Skin epidermis (tissue), 12 donors: ENCODE measurements around the gene ITGA11.
A peak's percentile ranks its signal among the peaks of the same experiment; 100 is the strongest.

ENCODE experiments used
- H3K27ac ChIP-seq, 21 experiments: fragments of 200-600 bp; sonication (generic) in 11 of 21; one replicate each; pipeline ENCODE4 v1.5.0; 2020; ENCODE audit warnings: mild to moderate bottlenecking in 3 of 21, inconsistent platforms in 2 of 21, moderate library complexity in 2 of 21
- H3K4me3 ChIP-seq, 7 experiments: fragments of 200-600 bp; sonication (generic) in 2 of 7; one replicate each; pipeline ENCODE4 v1.5.0; 2020; ENCODE audit warnings: inconsistent platforms in 2 of 7, mild to moderate bottlenecking in 2 of 7, moderate library complexity in 1 of 7

The ITGA11 gene

DNA sequence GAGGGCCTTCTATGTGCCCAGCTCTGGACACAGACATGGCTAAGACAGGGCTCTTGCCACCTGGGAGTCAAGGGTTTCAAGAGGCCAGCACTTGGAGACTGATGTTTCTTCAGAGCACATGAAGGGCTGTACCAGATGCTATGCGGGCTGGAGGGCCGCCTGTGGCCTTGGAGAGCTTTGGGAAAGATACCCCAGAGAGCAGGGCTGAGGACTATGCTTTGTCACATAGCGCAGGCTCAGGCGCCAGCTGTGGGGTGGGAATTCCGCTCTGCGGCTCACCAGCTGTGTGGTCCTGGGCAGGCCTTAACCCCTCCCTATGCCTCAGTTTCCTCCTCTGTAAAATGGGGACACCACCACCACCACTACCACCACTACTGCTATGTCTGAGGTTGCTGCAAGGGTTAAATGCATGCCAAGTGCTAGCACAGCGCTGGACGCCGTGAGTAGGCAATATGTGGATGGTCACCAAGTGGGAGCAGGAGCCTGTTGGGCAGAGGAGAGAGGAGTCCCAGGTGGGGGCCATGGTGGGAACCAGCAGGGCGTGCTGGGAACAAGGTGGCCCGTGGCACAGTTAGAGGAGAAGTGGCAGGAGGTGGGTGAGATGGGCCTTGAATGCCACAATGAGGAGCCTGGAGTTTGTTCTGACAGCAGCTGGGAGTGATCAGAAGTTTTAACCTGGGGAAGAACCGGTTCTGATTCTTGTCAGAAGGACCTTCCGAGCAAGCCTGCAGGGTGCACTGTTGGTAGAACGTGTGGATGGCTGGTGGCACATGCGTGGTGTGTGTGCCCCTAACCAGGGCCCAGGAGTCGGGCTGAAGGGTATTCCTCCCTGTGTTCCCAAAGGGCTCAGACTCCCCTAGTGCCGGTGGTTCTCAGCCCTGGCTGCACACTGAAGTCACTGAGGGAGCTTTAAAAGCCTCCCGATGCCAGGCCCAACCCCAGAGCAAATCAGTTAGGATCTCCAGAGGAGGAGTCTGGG is 112.7 kb downstream of the ITGA11 start:
- no peak overlapping the region for H3K4me3 ChIP-seq
- no peak overlapping the region for H3K27ac ChIP-seq

DNA sequence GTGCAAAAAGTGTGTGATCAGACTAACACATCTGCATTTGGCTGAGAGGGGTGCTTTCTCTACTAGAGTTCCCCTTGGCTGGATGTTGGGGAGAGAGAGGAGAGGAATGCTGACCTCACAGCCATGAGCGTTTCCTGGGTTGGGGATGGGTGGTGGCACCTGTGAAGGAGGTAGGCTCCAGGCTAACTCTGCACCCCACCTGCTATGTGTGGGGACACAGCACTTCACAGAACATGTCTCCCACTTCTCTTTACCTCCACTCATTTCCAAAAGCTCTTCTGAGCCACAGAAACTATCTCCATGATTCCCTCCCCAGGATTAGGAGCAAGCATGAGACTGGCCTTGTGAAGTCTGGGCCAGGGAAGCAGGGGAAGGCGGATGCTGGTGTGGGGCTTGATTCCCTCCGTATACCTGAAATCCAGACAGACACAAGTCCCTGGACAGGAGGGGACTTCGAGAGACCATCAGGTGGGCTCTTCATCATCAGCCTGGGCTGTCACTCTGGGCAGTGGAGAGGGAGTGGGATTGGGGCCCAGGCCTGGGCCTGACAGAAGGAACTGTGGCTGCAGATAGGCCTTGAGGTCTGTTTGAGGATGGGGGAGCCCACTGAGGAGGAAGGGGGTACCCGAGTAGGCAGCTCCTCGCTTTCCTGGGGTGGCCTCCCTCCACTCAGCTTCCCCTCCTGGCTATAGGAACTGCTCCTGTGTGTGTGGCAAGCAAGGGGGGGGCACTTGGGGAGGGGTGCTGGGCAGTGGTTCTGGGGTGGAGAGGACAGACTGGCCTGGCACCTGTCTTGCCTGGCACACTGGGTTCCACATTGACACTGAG is 113.7 kb downstream of the ITGA11 start:
- H3K27ac ChIP-seq = no peak overlapping the region
- H3K4me3 ChIP-seq = no peak overlapping the region

DNA sequence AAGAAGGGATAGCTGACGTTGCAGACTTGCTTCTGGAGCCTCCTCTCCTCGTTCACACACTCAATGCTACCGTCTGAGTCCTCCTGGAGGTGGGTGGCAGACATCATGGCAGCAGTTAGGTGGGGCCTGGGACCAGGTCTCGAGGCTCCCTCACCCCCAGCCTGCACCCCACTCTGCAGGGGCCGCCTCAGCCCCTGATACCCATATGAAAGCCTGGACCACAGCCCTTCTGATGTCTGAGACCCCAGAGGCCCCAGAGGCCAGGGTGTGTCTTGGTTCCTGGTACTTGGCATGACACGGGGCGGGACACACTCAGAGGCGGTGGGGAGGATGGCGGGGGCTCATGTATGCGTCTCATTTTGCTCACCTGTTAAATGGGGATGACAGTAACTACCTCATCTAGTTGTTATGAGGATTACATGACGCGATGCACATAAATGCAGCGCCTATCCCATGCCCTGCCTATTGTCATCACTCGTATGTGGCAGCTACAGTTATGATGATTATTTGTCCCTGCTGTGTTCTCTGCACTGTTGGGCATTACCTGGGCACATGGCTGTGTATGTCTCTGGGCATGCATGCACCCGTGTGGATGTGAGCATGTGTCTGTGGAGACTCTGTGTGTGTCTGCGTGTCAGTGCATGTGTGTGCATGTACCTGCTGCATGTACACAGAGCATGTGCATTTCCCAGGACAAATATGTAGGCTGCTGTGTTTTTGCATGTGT is 114.5 kb downstream of the ITGA11 start:
- Histone ChIP-seq H3K4me3 (no peak overlapping the region), H3K27ac (no peak overlapping the region)

DNA sequence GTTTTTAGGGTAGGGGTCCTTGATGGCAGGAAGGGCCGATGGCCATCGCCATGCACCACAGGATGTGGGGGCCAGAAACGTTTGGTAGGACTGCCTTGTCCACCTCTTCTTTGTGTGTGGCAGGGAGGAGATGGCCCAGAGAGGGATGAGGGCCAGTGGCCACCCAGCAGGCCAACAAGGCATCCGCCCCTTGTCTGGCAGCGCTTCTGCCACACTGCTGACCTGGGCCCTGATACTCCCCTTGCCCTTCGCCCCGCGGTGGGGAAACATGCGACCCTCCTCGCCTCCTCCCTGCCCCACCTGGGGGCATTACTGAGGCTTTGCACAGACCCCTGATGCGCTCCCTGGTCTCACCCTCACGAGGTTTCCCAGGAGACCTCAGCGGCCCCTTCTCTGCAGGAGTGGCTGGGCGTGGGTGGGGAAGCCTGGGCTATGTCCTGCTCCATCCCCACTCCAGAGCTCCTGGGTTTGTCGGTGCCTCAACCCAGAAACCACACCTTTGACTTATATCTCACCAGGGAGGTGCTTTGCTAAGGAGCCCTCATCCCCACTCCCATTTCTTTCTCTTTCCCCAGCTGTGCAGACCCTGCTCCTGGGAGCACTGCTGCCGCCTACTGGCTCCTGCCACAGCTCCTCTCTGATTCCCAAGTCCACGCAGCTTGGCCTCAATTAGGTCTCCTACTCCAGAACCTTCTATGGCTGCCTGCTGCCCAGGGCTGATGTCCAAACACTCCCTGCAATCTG is 115.7 kb downstream of the ITGA11 start:
- Histone ChIP-seq H3K27ac (no peak overlapping the region), H3K4me3 (no peak overlapping the region)

DNA sequence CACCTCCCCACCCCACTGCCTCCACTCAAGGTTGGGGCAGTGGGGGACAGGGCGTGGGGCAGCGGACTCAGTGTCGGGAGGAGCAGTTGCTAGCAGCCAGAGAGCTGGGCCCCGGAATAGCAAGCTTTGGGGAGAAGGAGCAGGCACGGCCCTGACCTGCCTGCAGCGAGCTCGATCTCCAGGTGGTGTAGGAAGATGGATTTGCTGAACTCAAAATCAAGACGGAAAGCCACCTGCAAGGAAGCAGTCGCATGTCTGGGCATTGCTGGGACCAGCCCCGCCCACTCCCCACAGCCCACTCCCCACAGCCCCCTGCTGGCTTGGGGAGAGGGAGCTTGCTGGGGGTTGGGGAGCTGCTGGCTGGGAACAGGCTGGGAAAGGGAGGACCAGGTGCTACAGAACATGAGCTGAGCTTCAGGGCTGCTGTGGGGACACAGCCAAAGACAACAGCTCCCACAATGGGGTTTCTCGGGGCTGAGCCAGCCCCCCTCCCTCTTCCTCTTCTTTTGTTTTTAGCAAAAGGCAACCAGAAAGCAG is 116.4 kb downstream of the ITGA11 start:
- H3K27ac ChIP-seq = no peak overlapping the region
- no peak overlapping the region for H3K4me3 ChIP-seq

DNA sequence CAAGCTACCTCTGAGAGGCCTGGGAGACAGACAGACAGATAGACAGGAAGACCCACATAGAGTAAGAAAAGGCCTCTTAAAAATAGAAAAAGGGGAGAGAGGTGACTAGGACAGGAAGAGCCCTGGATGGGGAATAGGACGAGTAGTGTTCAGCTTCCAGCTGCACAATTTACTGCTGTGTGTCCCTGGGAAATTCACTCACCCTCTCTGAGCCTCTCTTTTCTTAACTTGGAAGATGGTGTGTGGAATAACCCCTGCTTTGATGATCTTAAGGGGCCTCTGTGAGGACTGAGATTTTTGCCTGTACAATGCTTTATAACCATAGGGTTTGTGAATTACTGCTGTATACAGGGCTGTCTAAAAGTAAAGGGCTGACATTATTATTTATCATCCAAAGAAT is 116.9 kb downstream of the ITGA11 start:
- no peak overlapping the region for H3K27ac ChIP-seq
- no peak overlapping the region for H3K4me3 ChIP-seq

DNA sequence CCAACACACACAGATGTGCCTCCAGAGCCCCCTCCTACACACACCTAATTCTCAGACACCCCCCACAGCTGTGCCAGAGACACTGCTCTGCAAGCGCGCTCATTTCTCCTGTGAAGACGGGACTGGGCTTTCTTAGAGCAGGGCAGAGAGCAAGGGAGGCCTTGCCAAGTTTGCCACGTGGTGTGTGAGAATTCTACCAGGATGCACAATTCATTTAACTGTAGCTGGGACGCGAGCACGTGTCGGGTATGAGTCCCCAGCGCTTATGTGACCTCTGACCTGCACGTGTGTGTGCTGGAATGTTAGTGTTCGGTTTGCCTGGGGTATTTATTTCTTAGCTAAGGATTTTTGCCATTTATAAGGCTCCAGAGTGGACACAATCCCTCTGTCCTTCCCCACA is 117.4 kb downstream of the ITGA11 start:
- no peak overlapping the region for H3K27ac ChIP-seq
- H3K4me3 ChIP-seq = no peak overlapping the region

DNA sequence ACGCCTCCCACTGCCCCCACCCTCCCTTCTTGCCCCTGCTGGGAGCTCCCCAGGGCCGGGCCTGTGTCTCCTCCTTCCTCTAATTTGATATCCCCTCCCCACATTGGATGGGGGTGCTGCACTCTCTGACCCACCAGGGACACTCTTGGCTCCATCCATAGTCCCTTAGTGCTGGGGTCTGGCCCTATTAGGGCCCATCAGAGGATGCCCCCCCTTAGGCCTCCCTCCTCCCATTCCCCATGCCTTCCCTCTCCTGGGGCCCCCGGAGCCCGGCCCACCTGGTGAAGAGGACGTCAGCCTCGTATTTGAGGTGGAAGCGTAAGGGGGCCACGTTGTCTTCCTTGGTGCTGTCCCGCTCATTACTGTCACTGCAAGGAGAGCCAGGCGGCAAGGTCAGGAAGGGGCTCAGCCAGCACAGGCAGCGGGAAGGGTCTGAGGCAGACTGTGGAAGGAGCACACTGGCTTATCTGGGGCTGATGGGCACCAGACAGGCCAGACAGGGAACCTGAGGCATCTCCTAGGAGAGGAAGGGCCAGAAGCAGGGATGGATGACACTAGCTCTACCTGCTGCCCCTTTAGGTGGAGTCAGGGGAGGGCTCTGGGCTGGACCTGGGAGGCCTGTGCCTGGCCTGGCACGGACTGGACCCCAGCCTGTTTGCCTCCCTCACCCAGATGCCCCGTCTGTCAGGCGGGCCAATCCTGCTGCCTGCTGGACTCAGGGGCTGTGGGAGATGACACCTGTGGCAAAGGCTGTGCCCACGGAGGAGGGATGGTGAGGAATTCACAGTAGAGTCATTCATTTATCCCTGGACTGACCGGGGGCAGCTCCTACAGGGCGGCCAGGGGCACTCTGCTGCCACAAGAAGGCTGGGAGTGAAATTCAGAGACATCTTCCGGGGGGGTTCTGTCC is 118.2 kb downstream of the ITGA11 start:
- Histone ChIP-seq H3K4me3 (no peak overlapping the region), H3K27ac (no peak overlapping the region)

DNA sequence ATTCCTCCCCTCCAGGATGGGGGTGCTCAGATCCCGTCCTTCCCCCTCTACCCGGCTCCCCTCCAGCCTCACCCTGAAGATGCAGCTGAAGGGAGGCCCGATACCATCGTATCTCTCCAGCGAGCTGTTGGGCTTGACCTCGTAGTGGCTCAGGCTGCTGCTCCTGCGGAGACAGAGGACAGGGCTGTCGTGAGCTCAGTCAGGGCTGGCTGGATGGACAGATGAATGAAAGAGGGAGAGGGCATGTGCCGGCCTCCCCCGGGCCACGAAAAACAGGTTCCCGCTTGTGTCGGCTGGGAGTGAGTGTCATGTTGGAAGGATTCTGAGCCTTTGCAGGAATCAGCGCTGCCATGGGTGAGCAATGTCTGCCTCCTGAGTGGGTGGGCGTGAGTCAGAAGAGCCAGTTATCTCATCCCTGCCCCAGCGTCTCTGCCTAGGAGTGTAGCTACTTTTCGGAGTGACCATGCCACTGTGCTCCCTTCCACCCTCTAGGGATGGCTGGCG is 119.2 kb downstream of the ITGA11 start:
- Histone ChIP-seq H3K27ac (peak overlapping the region in 1 of 21 experiments; percentile 9), H3K4me3 (no peak overlapping the region)

DNA sequence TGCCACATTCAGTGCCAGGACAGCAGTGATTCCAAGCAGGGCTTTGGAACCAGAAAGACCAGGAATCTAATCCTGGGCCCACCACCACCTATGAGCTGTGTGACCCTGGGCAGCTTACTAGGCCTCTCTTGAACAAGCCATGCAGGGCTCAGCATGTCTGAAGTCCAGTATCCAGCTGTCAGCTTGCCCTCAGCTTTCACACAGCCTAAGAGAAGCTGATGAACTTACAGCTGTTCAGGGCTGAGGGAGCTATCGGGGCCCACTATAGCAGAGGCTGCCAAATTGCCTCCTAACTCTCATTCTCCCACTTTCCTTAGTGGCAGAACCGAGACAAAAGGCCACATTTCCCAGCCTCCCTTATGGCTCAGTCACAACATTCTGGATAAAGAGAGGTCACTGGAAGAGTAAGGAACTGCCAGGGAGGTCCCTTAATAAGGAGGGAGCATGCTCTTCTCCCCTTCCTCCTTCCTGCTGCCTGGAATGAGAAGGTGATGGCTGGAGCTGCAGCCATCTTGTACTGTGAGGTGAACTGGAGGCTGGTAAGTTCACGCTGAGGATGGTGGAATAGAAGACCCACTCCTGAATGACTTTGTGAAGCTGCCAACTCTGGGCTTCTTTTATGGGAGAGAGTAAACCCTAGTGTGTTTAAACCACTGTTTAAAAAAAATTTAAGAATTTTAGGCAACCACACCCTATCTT is 120.0 kb downstream of the ITGA11 start:
- no peak overlapping the region for H3K4me3 ChIP-seq
- no peak overlapping the region for H3K27ac ChIP-seq

DNA sequence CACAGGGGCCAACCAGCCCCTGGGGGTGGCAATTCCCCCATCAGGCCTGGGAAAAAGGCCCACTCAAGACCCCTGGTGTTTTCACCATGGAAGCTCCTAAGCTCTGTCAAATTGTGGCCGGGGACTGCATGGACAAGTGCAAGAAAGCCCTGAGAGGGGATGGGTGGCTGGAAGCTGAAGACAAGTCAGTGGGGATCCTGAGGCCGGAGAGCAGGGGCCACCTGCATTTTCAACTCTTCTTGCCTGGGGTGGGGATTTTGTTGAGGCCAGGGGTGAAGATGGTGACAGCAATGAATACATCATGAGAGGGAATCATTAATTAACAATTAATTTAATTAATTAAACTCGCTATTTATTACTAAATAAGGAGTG is 120.5 kb downstream of the ITGA11 start:
- H3K27ac ChIP-seq = no peak overlapping the region
- no peak overlapping the region for H3K4me3 ChIP-seq

DNA sequence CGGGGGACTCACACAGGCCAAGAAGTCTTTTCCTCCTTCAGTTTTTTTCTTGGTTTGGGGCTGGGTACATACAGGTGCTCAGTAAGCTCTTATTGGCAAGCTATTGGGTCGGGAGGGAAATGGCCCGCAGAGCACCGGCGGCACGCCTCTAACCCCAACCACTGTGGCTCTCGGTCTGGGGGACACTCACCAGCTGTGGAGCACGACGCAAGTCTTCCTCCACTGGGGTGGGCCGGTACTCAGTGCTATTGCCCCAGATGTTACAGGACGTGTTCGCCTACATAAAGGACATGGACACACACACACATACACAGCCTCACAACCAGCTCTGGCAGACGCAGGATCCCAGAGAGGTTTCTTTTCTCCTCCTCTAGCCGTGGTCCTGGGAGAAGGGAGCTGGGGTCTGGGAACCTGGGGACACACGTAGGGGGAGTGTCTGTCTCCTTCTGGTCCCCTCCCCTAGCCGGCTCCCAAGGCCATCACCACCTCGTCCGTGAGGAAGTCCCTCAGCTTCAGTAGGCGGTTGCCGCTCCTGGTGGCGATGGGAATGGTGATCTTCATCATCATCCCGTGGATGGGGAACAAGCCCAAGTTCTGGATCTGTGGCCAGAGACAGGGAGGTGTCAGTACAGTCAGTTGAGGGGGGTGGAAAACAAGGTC is 121.0 kb downstream of the ITGA11 start:
- Histone ChIP-seq H3K27ac (no peak overlapping the region), H3K4me3 (no peak overlapping the region)

DNA sequence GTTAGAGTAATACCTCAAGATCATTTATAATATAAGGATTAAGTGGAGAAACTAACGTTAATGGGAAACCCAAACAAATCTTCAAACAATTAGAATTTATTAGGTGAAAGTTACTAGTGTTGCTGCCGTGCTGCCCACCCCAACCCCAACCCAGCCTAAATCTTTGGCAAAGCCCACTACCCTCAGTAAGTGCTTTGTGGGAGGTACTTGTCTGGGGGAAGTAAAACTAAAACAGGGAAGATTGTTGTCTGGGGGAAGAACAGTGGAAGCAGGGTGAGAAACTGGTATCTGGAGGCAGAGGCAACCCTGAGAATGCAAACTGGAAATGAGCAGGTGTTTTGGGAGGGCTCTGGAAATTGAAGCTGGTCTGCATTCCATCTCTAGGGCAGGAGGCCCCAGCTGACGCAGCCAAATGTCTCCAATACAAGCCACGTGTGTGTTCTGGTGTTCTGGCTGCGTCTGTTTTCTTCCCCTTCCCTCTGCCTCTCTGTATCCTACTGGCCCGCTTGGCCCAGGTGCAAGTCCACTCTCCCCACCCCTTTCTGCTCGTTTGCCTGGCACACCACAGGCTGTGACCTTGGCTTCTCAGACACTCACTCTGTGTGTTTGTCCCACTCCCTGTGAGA is 121.7 kb downstream of the ITGA11 start:
- Histone ChIP-seq H3K27ac (no peak overlapping the region), H3K4me3 (no peak overlapping the region)

DNA sequence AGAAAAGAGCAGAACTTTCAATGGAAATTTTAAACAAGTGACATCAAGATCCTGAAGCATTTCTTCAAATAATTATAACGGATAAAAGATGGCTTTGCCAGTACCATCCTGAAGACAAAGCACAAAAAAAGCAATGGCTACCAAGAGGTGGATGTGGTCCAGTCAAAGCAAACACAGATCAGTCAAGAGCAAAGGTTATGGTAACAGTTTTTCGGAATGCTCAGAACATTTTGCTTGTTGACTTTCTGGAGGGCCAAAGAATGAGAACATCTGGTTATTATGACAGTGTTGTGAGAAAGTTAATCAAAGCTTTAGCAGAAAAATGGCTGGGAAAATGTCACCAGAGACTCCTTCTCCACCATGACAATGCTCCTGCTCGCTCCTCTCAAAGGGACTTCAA is 122.9 kb downstream of the ITGA11 start:
- no peak overlapping the region for H3K4me3 ChIP-seq
- H3K27ac ChIP-seq = no peak overlapping the region

DNA sequence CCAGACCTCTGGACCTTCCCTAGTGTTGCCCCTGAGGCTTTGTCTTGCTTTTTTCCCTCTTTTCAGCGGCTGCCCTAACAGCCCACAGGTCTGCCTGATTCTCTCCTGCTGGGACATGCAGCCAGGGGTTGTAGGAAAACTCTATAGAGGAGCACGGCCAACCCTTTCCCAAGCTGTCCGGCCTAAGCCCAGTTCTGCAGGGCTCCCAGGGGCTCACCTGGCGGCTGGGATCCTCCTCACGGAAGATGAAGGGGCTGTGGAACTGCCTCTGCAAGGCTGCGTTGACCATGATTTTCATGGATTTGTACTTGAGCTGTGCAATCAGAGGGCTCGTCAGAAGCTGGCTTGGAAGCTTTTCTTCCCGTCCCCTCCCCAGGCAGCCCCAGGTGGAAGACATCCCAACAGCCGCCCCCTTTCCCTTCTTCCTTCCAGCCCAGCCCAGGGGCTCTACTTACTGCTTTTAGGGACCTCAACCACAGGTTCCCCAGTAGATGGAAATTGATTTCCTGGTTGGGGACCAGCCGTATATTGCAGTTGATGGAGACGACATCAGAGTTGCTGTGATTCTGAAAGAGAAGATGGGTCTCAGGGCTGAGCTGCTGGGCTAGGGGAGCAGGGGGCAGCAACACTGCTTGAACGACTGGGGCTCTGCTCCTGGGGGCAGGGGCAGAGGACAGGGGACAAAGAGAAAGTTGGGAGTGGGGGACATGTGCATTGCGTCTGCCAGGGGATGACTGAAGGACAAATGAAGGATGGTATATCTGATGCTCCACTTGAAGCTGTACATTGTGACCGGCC is 124.6 kb downstream of the ITGA11 start:
- no peak overlapping the region for H3K27ac ChIP-seq

DNA sequence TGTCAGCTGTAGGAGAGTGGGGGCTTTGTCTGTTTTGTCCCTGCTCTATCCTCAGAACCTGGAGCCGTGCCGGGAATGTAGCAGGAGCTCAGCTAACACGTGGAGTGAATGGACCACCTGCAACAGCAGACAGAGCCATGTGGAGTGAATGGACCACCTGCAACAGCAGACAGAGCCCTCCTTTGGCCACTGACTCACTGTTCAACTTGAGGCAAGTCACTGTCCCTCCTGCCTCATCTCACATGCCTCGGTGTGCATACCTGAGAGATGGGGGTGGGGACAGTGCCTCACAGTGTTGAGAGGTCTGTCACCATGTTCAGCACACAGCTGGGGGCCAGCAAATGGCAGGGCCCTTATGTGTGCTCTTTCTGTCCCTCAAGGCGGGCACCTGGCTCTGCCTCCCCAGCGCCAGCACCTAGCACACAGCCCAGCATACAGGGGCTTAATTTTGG is 126.5 kb downstream of the ITGA11 start:
- H3K4me3 ChIP-seq = no peak overlapping the region
- no peak overlapping the region for H3K27ac ChIP-seq

More for the DNA sequence above, 124.6 kb downstream of the ITGA11 start:
- H3K4me3 ChIP-seq = no peak overlapping the region
